Activated CD4-positive, CD25-positive, alpha-beta regulatory T cell treated with anti-CD3 and anti-CD28 coated beads, Interleukin-2, amount 50 U/mL, for 24 hours (primary cell): Measurements from ENCODE around the gene LSAMP.

Experiments
- ATAC-seq, 2 donors: fragments of 150-1000 bp; cut with Tn5 transposase; one replicate each; pipeline ENCODE4 v1.10.0; 2021; ENCODE audit warnings: mild to moderate bottlenecking in 1 of 2, moderate library complexity in 1 of 2

Gene LSAMP

GRCh38 chr3:116445311-116445841, at the start of gene LSAMP:
Gene LSAMP (minus strand): TSS chr3:116445487.
- no peak for ATAC-seq

GRCh38 chr3:116492379-116492778, 47.1 kb upstream of the LSAMP start:
- no peak for ATAC-seq

DNA sequence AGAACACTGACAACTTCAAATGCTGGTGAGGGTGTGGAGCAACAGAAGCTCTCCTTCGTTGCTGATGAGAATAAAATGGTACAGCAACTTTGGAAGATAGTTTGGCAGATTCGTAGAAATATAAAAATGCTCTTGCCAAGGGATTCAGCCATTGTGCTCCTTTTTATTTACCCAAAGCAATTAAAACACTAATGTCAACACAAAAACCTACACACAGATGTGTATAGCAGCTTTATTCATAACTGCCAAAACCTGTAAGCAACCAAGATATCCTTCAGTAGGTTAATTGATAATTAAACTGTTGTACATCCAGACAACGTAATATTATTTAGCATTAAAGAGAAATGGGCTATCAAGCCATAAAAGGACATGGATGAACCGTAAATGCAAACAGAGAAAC, 37.8 kb upstream of the LSAMP start:
- no peak for ATAC-seq

- ATAC-seq: no peak
Measured at GRCh38 chr3:116476691-116477090, 31.4 kb upstream of the LSAMP start.

GRCh38 chr3:116474801-116475200, 29.5 kb upstream of the LSAMP start:
- ATAC-seq: no peak

GRCh38 chr3:116474032-116474780, 28.9 kb upstream of the LSAMP start:
- no peak for ATAC-seq

GRCh38 chr3:116473602-116474001, 28.3 kb upstream of the LSAMP start:
- ATAC-seq: no peak

DNA sequence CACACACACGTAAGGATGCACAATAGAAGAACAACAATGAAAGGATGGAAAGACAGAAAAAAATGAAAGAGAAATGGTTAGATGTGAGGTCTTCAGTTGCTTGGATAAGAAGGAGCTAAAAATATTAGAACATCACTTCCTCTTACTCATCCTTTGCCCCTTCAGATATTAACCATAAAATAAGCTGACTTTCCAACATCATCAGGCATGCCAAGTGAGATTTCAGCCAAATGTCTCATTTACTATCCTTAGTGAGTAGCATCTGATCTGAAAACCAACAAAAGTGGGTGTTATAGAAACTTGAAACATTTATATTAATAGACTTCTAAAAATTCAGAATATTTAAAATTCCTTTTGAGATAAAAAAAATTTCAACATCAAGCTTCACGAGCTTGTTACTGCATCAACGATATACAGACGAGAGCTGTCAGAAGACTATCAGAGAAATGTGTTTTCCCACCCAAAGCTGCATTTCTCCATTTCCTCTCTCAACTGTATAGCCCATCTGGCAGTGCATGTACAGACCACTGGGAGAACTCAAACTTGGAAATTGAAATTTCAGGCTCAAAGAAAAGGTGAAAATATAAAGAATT, 25.4 kb upstream of the LSAMP start:
- no peak for ATAC-seq

- ATAC-seq: no peak
Measured at GRCh38 chr3:116469546-116469945, 24.3 kb upstream of the LSAMP start.

- ATAC-seq: no peak
Measured at GRCh38 chr3:116464276-116464798, 19.1 kb upstream of the LSAMP start.

DNA sequence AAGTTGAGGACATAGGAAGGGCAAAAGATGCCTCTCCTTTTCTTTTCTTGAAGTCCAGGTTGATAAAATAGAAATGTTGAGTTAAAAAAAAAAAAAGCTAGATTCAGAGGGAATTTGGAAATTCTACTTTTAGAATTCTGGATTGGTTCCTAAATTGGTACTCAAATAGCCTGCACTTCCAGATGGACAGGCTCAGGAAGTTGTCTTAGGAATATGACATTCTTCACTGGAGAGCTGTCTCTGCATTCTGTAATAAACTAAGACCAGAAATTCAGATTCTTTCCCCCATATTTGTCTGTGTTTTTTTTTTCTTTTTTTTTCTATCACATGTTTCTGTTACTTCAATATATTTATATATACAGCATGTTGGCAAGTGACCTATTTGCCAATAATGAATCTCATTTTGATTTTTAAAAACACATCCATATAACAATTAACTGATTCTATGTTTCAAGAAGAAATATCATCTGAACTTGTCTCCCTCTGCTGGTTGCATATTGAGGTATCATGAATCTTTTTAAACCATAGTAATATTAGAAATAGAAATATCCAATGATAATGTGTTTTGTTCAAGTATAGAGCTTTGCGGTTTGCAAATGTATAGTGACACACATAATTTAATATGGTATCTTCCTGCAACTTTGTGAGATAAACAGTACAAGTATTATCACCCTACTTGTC, 8.5 kb upstream of the LSAMP start:
- ATAC-seq: no peak

DNA sequence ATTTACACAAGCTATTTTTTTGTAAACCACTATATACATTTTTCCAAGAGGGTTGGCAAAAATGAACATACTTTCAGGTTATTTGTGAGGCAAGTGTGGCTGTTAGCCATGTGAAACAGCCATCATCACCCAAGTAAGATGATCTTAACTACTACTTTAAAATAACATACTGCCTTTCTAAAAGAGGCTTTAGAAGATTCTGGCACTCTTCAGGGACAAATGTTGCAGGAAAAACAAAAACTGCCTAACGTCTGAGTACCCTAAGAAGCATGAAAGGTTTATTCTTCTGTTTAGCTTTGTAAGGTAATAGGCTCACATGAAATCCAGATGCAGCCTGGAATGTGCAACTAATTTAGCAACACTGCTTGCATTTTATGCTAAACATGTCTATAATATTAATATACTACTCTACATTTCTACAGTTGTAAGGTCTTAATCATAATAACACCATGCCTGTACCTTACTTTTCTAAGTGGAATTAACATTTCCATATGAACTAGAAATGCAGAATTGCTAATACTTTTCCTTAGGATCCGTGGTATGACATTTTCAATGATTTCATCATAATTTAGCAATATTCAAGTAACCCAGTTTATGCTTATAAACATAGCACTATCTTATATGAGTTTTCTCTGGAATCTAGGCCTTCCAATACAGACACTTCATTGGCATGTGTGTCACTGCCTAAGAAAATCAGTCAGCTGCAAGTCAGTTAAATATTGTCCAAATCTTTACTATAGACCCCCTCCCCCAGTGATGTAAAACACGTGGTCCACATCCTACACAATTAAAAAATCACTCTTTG, 4.5 kb upstream of the LSAMP start:
- ATAC-seq: no peak

DNA sequence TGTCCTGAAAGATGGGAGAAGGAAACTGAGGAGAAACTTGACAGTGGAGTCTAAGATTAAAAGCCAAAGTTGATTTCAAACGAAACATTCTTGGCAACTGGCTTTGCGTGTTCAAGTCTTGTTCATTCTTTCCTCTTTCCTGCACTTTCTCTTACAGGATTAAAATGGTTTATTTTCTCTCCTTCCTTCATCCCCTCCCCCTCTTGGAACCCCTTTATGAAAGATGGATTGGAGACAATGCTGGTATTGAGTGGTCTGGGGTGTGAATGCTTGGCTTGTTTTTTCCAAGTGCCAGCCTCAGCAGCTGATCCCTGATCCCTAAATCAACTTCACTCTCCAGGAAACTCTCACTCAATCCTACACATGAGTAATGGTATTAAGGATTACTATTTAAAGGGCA, 703 bp upstream of the LSAMP start:
- ATAC-seq: no peak

DNA sequence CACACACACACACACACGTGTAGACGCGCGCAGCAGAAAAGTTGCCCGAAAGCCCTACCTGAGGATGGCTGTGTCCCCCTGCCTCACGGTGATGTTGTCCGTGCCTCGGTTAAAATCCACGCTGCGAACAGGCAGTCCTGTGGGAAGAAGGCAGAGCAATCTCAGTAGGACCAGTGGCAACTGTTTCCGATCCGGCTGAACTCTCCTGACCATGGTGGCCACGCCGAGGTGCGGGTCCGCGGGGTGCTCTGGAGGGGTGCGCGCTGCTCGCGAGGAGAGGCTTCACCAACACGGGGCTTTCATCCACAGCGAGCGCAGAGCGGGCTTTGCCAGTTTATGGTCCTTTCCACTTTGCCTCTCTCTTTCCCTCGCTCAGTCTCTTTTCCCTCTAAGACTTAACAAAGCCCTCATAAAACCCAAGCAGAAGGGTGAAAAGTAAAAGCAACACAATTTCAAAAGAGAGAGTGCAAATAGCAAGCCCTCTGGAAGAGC, 422 bp downstream of the LSAMP start:
- no peak for ATAC-seq

DNA sequence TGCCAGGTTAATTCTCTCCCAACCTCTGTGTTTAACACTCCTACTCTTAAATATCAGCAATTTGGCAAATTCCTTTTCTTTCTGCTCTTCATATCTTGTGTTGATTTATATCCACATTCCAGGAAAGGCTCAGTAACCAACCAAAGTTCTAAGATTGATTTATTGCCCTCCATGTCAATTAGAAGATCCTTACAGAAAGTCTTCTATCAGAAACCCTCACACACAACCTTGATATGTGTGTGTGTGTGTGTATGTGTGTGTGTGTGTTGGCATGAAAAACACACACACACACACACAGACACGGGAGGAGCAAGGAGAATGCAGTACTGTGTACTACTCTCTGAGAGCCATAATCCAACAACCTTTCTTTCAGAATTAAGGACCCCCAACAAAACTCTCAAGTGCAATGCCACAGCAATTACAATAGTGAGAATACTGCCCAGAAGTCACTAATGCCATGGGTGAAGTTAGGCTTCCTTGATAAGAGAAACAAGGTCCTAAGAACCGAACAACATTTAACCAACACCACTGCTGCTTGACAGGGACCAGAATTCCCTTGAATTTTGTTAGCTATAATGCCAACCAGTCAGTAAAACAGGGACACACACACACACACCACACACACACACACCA, 1.1 kb downstream of the LSAMP start:
- ATAC-seq: no peak

DNA sequence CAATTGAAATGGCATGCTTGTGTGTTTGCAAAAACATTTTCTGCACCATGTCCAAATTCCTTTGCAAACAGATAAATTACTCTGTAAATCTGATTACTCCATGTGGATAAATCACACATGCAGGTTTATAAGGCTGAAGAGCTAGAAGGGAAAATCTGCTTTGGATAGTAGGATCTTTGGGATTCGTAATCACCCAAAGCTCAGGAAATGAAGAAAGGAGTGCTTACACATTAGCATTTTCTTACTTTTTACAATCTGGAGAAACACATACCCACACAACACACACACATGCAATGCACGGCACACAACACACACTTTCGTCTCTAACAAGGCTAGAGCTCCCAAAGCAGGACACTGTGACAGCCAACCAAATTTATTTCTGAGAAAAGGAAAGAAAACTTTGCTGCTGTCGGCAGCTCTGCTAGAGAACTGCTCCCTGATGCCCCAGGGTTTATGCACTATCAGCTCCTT, 2.1 kb downstream of the LSAMP start:
- ATAC-seq: no peak

DNA sequence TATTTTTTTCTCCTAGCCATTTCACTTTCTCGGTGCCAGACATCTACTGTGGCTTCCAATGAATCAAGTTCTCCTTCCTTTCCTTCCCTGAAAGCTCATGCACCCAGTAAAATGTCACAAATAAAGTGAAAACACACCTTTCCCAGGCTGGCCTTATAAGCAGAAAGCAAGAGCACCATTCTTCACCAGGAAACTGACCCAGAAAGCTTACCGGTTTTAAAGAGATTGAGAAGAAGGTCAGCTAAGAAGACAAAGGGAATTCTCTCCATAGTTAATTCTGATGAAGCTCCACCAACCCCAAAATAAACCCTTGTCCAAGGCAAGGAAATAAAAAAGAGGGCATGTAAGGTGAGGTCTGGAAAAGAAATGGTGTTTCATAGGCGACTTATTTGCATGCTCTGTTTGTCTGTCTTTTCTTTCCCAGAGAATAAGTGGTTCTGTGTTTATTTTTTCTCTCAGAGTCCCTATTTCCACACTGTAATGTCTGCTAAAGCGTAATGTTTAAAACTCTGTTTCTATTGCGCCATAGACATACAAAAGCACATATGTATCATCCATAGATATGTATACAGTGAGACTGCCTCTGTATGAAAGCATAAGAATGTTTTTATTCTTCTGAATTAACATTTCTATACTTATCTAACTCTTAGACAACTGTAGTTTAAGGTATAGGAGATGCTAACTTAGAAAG, 2.8 kb downstream of the LSAMP start:
- no peak for ATAC-seq

DNA sequence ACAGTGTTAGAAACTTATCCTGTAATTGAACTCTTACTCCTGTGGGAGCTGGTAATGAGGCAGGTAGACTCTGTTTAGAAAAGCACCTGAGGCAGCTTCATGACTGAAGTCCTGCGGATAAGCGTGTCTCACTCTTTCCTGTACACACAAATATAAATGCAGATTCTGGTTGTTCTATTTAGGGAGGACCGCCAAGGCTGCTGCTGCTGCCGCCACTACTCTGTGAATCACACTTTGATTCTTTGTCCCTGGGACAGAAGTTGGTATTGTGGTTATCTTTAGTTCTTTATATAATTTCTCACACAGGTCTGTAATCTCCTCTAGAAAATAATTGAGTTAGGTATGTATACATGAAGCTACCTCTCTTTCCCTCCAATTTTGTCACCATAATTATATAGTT, 3.6 kb downstream of the LSAMP start:
- ATAC-seq: no peak

GRCh38 chr3:116440196-116440595, 5.1 kb downstream of the LSAMP start:
- no peak for ATAC-seq

DNA sequence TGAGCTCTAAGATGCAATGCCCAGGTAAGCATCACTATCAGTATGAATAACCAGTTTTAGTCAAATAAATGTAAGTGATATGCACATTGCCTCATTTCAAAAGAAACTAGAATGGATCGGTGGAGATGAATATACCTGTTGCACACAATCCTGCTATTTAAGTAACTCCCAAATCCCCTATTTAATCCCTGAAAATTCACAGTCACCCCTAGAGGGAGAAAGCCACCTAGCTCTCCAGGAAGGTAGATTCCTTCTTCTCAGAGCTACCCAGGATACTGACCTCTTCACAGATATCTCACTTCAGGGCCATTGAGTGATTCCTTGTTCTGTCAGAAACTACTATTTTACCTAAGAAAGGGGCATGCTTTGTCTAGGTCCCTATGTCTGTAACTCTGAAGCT, 11.7 kb downstream of the LSAMP start:
- no peak for ATAC-seq

- no peak for ATAC-seq
Measured at GRCh38 chr3:116432795-116433194, 12.5 kb downstream of the LSAMP start.
